ENCODE measurements around the gene TSPAN5. TPM values are rescaled to one million over a fixed set of nuclear protein-coding genes. Genes with fewer than 3 reads are reported as not detected.
A peak's percentile ranks its signal among the peaks of the same experiment; 100 is the strongest.

Gene TSPAN5
- total and polyA plus RNA-seq, 3 donors from 2014 or later = 27.8 to 57.2 (median 30.8) TPM

DNA sequence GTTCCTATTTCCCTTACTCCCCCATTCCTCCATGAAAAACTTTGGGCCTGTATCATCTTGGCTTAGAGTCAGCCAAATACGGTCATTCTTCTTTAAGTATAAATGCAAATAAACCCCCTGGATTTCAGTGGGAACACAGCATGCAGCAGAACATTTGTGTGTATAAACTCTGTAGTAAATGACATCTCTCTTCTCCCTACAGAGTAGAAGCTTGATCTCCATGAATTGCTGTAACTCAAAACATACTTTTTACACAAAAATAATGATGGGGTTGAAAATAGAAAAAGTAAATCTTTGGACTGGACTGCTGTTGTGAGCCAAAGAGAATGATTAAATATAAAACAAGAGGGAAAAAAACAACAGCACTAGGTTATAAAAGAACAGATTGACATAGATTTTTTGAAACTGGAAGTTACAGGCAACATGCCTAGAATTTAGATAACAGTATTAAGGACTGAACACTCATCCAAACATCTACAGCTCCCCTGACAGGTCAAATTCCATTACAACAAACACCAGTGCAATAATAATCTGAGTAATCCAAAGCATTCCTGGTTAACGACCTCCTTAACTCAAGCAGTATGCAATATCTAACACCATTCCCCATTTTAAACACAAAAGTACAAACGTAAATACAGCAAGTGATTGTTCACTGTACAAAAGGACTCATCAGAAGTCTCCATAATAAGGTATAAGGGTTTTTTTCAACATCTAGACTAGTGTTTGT, 30.7 kb downstream of the TSPAN5 start:
- Histone ChIP-seq H3K9me3 (no peaks in the 10 kb centered on the region), H3K27me3 (no peaks in the 10 kb centered on the region), H3K4me3 (no peak overlapping the region), H3K27ac (peak overlapping the region in 1 of 2 donors; percentile 68), H3K4me1 (peaks cover 31% of the 10 kb centered on the region), H3K36me3 (ENCODE audit: low read depth, missing control alignments) (no peaks in the 10 kb centered on the region)
- TF ChIP-seq POLR2A (IDR thresholded peaks at IDR 0.05) = no peak
- TF ChIP-seq, protein P1, sequence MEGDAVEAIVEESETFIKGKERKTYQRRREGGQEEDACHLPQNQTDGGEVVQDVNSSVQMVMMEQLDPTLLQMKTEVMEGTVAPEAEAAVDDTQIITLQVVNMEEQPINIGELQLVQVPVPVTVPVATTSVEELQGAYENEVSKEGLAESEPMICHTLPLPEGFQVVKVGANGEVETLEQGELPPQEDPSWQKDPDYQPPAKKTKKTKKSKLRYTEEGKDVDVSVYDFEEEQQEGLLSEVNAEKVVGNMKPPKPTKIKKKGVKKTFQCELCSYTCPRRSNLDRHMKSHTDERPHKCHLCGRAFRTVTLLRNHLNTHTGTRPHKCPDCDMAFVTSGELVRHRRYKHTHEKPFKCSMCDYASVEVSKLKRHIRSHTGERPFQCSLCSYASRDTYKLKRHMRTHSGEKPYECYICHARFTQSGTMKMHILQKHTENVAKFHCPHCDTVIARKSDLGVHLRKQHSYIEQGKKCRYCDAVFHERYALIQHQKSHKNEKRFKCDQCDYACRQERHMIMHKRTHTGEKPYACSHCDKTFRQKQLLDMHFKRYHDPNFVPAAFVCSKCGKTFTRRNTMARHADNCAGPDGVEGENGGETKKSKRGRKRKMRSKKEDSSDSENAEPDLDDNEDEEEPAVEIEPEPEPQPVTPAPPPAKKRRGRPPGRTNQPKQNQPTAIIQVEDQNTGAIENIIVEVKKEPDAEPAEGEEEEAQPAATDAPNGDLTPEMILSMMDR (IDR thresholded peaks at IDR 0.05) = no peak
- DNase-seq = no peak
- intact Hi-C loops (cut with DNase I; ENCODE audit: low total_unique reads) = no loop called here
- 26 to 47% methylated on average over 3 of the region's 3 CpGs for WGBS, 2 donors

DNA sequence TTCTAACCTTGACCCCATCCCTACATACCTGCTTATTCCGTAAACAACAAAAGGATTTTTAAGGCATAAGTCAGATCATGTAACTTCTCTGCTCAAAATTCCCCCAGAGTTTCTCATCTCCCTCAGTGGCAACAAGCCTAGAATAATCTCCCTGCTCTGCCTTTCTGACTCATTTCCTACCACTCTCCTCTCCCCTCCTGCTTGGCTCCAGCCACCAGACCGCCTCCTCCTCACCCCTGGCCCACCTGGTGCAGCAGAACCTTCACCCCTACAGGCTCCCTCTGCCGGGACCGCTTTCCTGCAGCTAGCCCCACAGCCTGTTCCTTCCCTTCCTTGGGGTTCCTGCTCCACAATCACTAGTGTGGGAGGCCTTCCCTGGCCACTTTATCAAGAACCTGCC, 32.1 kb downstream of the TSPAN5 start:
- intact Hi-C loops (cut with DNase I; ENCODE audit: low total_unique reads) = no loop called here
- TF ChIP-seq, protein P1 (IDR thresholded peaks at IDR 0.05) = no peak
- TF ChIP-seq POLR2A (IDR thresholded peaks at IDR 0.05) = no peak
- Histone ChIP-seq H3K4me1 (peaks cover 30% of the 10 kb centered on the region), H3K36me3 (ENCODE audit: low read depth, missing control alignments) (no peaks in the 10 kb centered on the region), H3K27me3 (no peaks in the 10 kb centered on the region), H3K9me3 (no peaks in the 10 kb centered on the region), H3K27ac (peak overlapping the region in 1 of 2 donors; percentile 68), H3K4me3 (no peak overlapping the region)
- WGBS, 2 donors = 40 to 46% methylated on average over 4 of the region's 4 CpGs
- DNase-seq = peak; percentile 45

DNA sequence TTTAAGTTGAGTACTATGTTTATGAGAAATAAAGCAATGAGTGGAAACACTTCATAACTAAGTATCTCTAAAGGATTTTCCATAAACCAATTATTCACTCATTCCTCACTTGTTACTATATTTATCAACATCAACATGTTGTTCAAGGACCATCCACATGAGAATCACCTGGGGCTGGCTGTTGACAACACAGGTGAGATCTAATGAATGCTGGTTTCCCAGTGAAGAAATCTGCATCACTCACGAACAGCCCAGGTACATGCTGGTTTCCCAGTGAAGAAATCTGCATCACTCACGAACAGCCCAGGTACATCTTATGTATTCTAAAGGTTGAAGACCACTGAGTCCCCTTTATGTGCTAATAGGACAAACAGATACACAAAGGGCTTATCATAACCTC, 32.5 kb downstream of the TSPAN5 start:
- peak overlapping the region in 1 of 2 donors; percentile 68 for H3K27ac ChIP-seq
- 68 to 87% methylated on average over 2 of the region's 2 CpGs for WGBS, 2 donors
- no peaks in the 10 kb centered on the region for H3K36me3 ChIP-seq (ENCODE audit: low read depth, missing control alignments)
- no peak overlapping the region for H3K4me3 ChIP-seq
- DNase-seq = no peak
- intact Hi-C loops (cut with DNase I; ENCODE audit: low total_unique reads) = no loop called here
- no peak for TF ChIP-seq POLR2A (IDR thresholded peaks at IDR 0.05)
- TF ChIP-seq, protein P1 (IDR thresholded peaks at IDR 0.05) = no peak
- H3K9me3 ChIP-seq = no peaks in the 10 kb centered on the region
- H3K4me1 ChIP-seq = peaks cover 25% of the 10 kb centered on the region
- no peaks in the 10 kb centered on the region for H3K27me3 ChIP-seq

DNA sequence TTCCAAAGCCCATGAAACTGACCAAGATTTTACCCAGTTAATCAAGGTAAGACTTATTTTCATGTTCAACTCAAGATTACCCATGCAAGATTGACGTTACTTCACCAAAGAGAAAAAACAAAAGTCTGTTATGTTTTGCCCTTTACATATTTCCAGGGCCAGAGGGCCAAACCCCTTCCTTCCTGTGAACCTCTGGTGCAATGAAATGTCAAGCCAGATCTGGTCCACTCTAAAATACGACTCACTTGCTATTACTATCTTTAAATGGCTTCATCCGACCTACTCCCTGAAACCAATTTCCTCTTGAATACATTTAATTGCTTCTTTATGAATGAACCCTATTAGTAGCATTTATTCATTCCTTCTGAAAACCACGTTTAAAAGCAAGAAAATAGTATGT, 33.0 kb downstream of the TSPAN5 start:
- WGBS, 2 donors = 68 to 77% methylated on average over 4 of the region's 4 CpGs
- intact Hi-C loops (cut with DNase I; ENCODE audit: low total_unique reads) = no loop called here
- Histone ChIP-seq H3K27me3 (no peaks in the 10 kb centered on the region), H3K36me3 (ENCODE audit: low read depth, missing control alignments) (no peaks in the 10 kb centered on the region), H3K9me3 (no peaks in the 10 kb centered on the region), H3K27ac (peak overlapping the region in 1 of 2 donors; percentile 68), H3K4me3 (no peak overlapping the region), H3K4me1 (peaks cover 21% of the 10 kb centered on the region)
- DNase-seq = no peak
- TF ChIP-seq, protein P1 (IDR thresholded peaks at IDR 0.05) = no peak
- TF ChIP-seq POLR2A (IDR thresholded peaks at IDR 0.05) = no peak

DNA sequence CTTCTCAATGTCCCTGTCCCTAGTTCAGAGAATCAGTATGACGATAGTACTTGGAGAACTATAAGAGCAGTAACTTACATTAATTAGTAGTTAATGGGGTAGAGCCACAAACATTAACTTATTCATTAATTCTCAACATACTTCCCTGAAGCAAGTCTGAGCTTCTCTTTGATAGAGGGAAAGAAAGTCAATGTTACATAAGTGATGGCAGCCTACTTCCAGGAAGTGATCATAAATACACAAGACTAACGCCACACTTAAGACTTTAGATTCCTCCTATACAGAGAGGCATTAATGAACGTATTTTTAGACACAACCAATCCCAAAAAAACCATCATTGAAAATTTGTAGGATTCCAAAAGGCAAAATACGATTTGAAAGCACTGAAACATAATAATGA, 33.8 kb downstream of the TSPAN5 start:
- Histone ChIP-seq H3K27me3 (no peaks in the 10 kb centered on the region), H3K36me3 (ENCODE audit: low read depth, missing control alignments) (no peaks in the 10 kb centered on the region), H3K4me3 (no peak overlapping the region), H3K27ac (no peak overlapping the region), H3K9me3 (no peaks in the 10 kb centered on the region), H3K4me1 (peaks cover 21% of the 10 kb centered on the region)
- DNase-seq = no peak
- intact Hi-C loops (cut with DNase I; ENCODE audit: low total_unique reads) = no loop called here
- TF ChIP-seq, protein P1 (IDR thresholded peaks at IDR 0.05) = no peak
- TF ChIP-seq POLR2A (IDR thresholded peaks at IDR 0.05) = no peak
- 89 to 92% methylated on average over 4 of the region's 4 CpGs for WGBS, 2 donors

All from testis (tissue), 3 donors.